OCI-LY3 (cell line): ENCODE results near the gene AREG.

Source experiments
- EZH2phosphoT487 ChIP-seq: fragments of 200-600 bp; shearing (Covaris generic); IDR thresholded peaks from 2 replicates; pipeline ENCODE4 v1.6.1; 2018; ENCODE audit warnings: antibody characterized with exemption, mixed run types, low read depth
- TF ChIP-seq, protein P1 (sequence below): fragments of 200-600, 300-600 bp; sonication (generic); IDR thresholded peaks from 2 replicates; pipeline ENCODE4 v1.5.1; 2014; ENCODE audit warnings: antibody characterized with exemption, low read length, low read depth

DNA sequence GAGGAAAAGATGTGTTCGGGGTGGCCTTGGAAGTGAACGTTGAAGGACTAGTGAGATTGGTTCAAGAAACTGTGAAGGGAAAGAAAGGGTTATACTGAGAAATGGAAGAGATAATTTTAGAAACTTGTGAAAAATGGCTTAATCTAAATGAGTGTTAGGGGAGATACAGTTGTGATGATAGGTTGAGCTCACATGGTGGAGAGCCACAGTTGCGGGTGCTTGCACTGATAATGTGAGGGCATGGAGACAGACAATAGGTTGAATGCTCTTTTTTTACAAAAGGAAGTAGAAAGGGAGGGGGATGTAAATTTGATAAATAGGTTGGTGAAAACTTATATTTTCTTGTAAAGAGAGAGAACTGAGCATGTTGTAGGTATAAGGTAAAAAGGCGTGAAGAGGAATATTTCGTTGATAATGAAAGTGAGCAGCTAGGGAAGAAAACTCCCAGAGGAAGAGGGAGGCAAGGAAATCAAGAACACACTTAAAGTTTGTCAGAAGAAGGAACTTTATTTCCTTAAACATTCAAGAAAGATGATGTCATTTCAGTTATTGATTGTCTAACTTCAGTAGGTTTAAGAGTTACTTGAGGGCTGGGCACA, 8.2 kb downstream of the AREG start:
- TF ChIP-seq, protein P1, sequence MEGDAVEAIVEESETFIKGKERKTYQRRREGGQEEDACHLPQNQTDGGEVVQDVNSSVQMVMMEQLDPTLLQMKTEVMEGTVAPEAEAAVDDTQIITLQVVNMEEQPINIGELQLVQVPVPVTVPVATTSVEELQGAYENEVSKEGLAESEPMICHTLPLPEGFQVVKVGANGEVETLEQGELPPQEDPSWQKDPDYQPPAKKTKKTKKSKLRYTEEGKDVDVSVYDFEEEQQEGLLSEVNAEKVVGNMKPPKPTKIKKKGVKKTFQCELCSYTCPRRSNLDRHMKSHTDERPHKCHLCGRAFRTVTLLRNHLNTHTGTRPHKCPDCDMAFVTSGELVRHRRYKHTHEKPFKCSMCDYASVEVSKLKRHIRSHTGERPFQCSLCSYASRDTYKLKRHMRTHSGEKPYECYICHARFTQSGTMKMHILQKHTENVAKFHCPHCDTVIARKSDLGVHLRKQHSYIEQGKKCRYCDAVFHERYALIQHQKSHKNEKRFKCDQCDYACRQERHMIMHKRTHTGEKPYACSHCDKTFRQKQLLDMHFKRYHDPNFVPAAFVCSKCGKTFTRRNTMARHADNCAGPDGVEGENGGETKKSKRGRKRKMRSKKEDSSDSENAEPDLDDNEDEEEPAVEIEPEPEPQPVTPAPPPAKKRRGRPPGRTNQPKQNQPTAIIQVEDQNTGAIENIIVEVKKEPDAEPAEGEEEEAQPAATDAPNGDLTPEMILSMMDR = no peak
- TF ChIP-seq EZH2phosphoT487 = no peak
